ENCODE measurements around the gene CDC42EP2. TPM values are rescaled to one million over a fixed set of nuclear protein-coding genes. Genes with fewer than 3 reads are reported as not detected.

CDC42EP2 gene
- total RNA-seq, 1 donor from 2014 or later = 0.18 TPM

GRCh38 chr11:65320386-65321075, 5.9 kb downstream of the CDC42EP2 start:
- POLR2A ChIA-PET = interaction anchor here (0.6 kb wide), 1 partner anchor 55 kb away, joined by 5 read pairs; no protein-coding TSS in a partner anchor
- Mint-ChIP-seq H3K27ac (no peak overlapping the region), H3K9me3 (no peaks in the 10 kb centered on the region), H3K36me3 (ENCODE audit: low read depth) (no peaks in the 10 kb centered on the region), H3K27me3 (no peaks in the 10 kb centered on the region), H3K4me3 (no peak overlapping the region), H3K4me1 (peaks cover 4% of the 10 kb centered on the region)
- CTCF ChIA-PET = interaction anchor here (0.9 kb wide), 1 partner anchor 9 kb away, joined by 3 read pairs; no protein-coding TSS in a partner anchor
- TF ChIP-seq CTCF (IDR thresholded peaks at IDR 0.05) = no peak
- DNase-seq = no peak
- intact Hi-C loops (cut with micrococcal nuclease) = no loop called here
- ATAC-seq (ENCODE audit: low read depth) = no peak

GRCh38 chr11:65321076-65321475, 6.4 kb downstream of the CDC42EP2 start:
- Mint-ChIP-seq H3K27me3 (no peaks in the 10 kb centered on the region), H3K9me3 (no peaks in the 10 kb centered on the region), H3K27ac (no peak overlapping the region), H3K4me3 (no peak overlapping the region), H3K4me1 (no peaks in the 10 kb centered on the region), H3K36me3 (ENCODE audit: low read depth) (no peaks in the 10 kb centered on the region)
- POLR2A ChIA-PET = interaction anchor here (0.6 kb wide), 1 partner anchor 56 kb away, joined by 5 read pairs; no protein-coding TSS in a partner anchor
- no peak for TF ChIP-seq CTCF (IDR thresholded peaks at IDR 0.05)
- CTCF ChIA-PET = interaction anchor here (0.6 to 0.9 kb wide), 2 partner anchors 8 to 106 kb away, joined by 3 to 4 read pairs; no protein-coding TSS in a partner anchor
- intact Hi-C loops (cut with micrococcal nuclease) = no loop called here
- DNase-seq (no peak), ATAC-seq (ENCODE audit: low read depth) (no peak)

- Mint-ChIP-seq H3K4me1 (no peaks in the 10 kb centered on the region), H3K4me3 (no peak overlapping the region), H3K36me3 (ENCODE audit: low read depth) (no peaks in the 10 kb centered on the region), H3K9me3 (no peaks in the 10 kb centered on the region), H3K27ac (no peak overlapping the region), H3K27me3 (no peaks in the 10 kb centered on the region)
- no peak for DNase-seq
- POLR2A ChIA-PET = interaction anchor here (0.6 kb wide), 1 partner anchor 28 kb away, joined by 4 read pairs; no protein-coding TSS in a partner anchor
- no peak for TF ChIP-seq CTCF (IDR thresholded peaks at IDR 0.05)
- no peak for ATAC-seq (ENCODE audit: low read depth)
- intact Hi-C loops (cut with micrococcal nuclease) = no loop called here
- CTCF ChIA-PET = interaction anchor here (0.6 kb wide), 1 partner anchor 107 kb away, joined by 4 read pairs; no protein-coding TSS in a partner anchor
These were observed 7.3 kb downstream of the CDC42EP2 start for GRCh38 chr11:65321828-65322485.

GRCh38 chr11:65323813-65324212, 9.1 kb downstream of the CDC42EP2 start:
- ChIA-PET CTCF (interaction anchor here (1.2 kb wide), 1 partner anchor 51 kb away, joined by 3 read pairs; no protein-coding TSS in a partner anchor), POLR2A (no interaction called here)
- TF ChIP-seq CTCF (IDR thresholded peaks at IDR 0.05) = no peak
- DNase-seq = no peak
- intact Hi-C loops (cut with micrococcal nuclease) = no loop called here
- Mint-ChIP-seq H3K27ac (no peak overlapping the region), H3K27me3 (no peaks in the 10 kb centered on the region), H3K4me1 (peaks cover 3% of the 10 kb centered on the region), H3K9me3 (no peaks in the 10 kb centered on the region), H3K4me3 (no peak overlapping the region), H3K36me3 (ENCODE audit: low read depth) (no peaks in the 10 kb centered on the region)
- no peak for ATAC-seq (ENCODE audit: low read depth)

GRCh38 chr11:65325435-65325834, 10.8 kb downstream of the CDC42EP2 start:
- Mint-ChIP-seq H3K27ac (no peak overlapping the region), H3K4me3 (no peak overlapping the region), H3K9me3 (no peaks in the 10 kb centered on the region), H3K36me3 (ENCODE audit: low read depth) (no peaks in the 10 kb centered on the region), H3K4me1 (peaks cover 13% of the 10 kb centered on the region), H3K27me3 (no peaks in the 10 kb centered on the region)
- CTCF ChIA-PET = interaction anchor here (10.1 kb wide), 1 partner anchor 11 kb away, joined by 110 read pairs; the partner anchor contains the start of gene CDC42EP2
- POLR2A ChIA-PET = interaction anchor here (0.5 kb wide), 1 partner anchor 107 kb away, joined by 4 read pairs; no protein-coding TSS in a partner anchor
- DNase-seq (no peak), ATAC-seq (ENCODE audit: low read depth) (no peak)
- intact Hi-C loops (cut with micrococcal nuclease) = no loop called here
- no peak for TF ChIP-seq CTCF (IDR thresholded peaks at IDR 0.05)
